Activated T-cell treated with anti-CD3 and anti-CD28 coated beads, Interleukin-2, amount 50 U/mL, for 72 hours (primary cell): ENCODE results near the gene ARHGEF37. TPM values are rescaled to one million over a fixed set of nuclear protein-coding genes. Genes with fewer than 3 reads are reported as not detected.
A peak's percentile ranks its signal among the peaks of the same experiment; 100 is the strongest.

Experiments
- ATAC-seq, 2 donors: fragments of 150-1000 bp; cut with Tn5 transposase; replicated peaks in 1 of 2; 2 replicates each; pipeline ENCODE4 v1.10.0; 2021; ENCODE audit warnings: moderate library complexity in 2 of 2, mild to moderate bottlenecking in 1 of 2
- DNase-seq, 2 donors: peaks; one replicate each; pipeline ENCODE4 v3.0.0; 2021 to 2022; ENCODE audit warnings: mixed read lengths in 1 of 2
- H3K27ac Mint-ChIP-seq: one replicate; pipeline ENCODE4 v1.8.0; 2022; ENCODE audit warnings: mild to moderate bottlenecking, moderate library complexity, mixed read lengths
- H3K27me3 Mint-ChIP-seq: one replicate; pipeline ENCODE4 v1.8.0; 2022; ENCODE audit warnings: low read depth, mixed read lengths
- H3K36me3 Mint-ChIP-seq, 2 donors: one replicate each; pipeline ENCODE4 v1.8.0; 2022; ENCODE audit warnings: mixed read lengths in 2 of 2, mild to moderate bottlenecking in 1 of 2; ENCODE audit not compliant: insufficient read depth in 2 of 2
- H3K4me1 Mint-ChIP-seq: one replicate; pipeline ENCODE4 v1.8.0; 2022; ENCODE audit warnings: low read depth, mixed read lengths
- H3K4me3 Mint-ChIP-seq, 2 donors: one replicate each; pipeline ENCODE4 v1.8.0; 2022; ENCODE audit warnings: mild to moderate bottlenecking in 2 of 2, mixed read lengths in 2 of 2, moderate library complexity in 2 of 2
- H3K9me3 Mint-ChIP-seq, 2 donors: one replicate each; pipeline ENCODE4 v1.8.0; 2022; ENCODE audit warnings: mixed read lengths in 2 of 2
- total RNA-seq, 2 donors: library from RNA; stranded (reverse); gene quantifications; one replicate each; pipeline ENCODE4 v1.2.3, GENCODE V29; 2022

ARHGEF37 gene
- total RNA-seq, 2 donors from 2014 or later, result 1.6 to 3.7 TPM

DNA sequence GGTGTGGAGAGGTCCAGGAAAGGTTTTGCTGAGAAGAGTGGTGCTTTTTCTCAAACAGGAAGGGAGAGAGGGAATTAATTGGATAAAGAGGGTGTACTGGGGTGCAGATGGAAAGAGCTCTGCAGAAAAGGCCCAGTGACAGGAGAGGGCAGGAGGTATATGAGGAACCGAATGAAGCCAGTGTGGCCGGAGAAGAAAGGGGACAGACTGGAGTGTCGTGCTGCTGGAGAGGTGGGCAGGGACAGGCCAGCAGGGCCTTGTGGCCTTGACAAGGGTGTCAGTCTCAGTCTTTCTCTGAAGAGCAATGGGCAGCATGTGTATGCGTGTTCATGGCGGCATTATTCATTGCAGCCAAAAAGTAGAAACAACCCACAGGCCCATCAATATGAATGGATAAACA is 48.1 kb downstream of the ARHGEF37 start:
- ATAC-seq (no peak), DNase-seq (no peak)
- Mint-ChIP-seq H3K9me3 (no peaks in the 10 kb centered on the region), H3K36me3 (no peaks in the 10 kb centered on the region), H3K4me1 (peaks cover 22% of the 10 kb centered on the region), H3K4me3 (no peak overlapping the region), H3K27ac (no peak overlapping the region), H3K27me3 (no peaks in the 10 kb centered on the region)

DNA sequence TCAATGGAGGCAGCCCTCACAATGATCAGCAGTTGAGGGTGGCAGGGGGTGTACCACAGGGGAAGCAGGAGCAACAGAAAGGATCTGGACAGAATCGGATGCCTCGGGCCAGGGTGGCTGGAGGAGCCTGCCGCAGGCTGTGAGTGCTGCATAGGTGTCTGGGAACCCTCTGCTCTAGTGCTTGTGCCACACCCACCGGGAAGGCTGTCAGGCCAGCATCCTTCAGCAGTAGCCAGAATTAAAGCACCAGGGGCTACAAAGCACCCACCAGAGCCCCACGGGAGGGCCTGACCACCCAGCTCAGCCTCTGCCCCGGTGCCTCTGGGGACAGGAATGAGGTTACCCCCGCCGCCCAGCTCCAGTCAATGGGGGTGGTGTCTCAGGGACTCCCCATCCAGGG is 49.0 kb downstream of the ARHGEF37 start:
- no peaks in the 10 kb centered on the region for H3K27me3 Mint-ChIP-seq

DNA sequence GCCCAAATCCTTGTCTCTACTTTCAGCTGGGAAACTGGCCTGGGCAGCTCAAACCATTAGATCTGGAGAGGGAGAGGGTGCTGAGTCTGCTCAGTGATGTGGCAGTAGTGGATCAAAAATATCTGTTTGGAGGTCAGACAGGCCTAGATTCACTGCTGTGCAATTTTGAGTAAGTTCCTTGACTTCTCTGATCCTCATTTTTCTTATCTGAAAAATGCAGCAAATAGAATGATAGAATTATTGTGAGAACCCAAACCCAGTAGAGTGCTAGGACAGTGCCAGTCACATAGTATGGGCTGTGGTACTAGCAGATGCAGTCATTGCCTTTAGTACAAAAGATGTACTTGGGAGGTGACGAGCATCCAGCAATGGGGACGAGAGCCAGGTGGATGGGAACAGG is 50.2 kb downstream of the ARHGEF37 start:
- Mint-ChIP-seq H3K4me1 (peaks cover 22% of the 10 kb centered on the region), H3K9me3 (no peaks in the 10 kb centered on the region), H3K36me3 (no peaks in the 10 kb centered on the region), H3K4me3 (no peak overlapping the region), H3K27me3 (no peaks in the 10 kb centered on the region), H3K27ac (no peak overlapping the region)
- ATAC-seq (no peak), DNase-seq (no peak)

More for the DNA sequence above, 49.0 kb downstream of the ARHGEF37 start:
- DNase-seq, result no peak
- Mint-ChIP-seq H3K9me3 (no peaks in the 10 kb centered on the region), H3K36me3 (no peaks in the 10 kb centered on the region), H3K4me3 (no peak overlapping the region), H3K4me1 (peaks cover 22% of the 10 kb centered on the region), H3K27ac (no peak overlapping the region)
- ATAC-seq, result no peak

DNA sequence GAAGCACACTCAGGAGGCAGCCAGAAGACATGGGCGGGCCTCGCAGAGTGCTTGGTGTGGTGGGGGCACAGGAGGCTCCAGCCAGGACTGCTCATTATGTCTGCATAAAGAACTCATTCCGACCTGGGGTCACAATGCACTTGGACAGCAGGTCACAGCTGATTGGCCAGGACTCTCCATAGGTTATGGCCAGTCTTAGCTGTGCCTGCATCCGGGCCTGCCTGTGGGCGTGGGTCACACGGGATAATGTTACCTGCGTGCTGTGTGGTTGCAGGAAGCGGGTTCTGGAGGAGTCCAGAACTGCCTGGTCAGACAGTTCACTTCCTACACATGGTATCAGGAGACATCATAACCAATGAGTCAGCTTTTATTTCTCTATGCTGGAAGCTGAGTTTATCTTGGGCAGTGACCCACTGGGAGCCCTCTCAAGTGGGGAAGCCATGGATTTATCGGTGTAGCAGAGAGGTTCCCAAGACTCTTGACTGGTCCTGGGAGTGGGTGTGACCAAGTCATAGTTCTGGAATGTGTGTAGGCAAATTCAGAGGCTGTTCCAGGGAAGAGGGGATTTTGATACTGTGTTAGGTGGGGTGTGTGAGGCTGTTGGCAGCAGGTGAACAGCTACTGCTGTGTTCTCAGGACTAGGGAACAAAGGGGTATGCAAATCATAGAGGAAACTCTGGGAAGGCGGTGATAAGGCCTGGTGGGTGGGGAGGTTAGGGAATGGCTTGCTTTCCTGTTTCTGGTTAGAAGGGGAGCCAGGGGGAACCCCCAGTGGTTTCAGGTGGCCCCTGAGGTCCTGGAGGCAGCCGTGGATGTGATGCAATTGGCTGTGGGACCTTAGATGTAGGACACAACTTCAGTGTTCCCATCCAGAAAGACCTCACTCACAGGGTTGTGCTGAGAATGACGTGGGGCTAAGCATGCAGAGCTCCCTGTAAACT is 51.3 kb downstream of the ARHGEF37 start:
- H3K27ac Mint-ChIP-seq, result no peak overlapping the region
- ATAC-seq (peak; percentile 38 to 46), DNase-seq (no peak)
- H3K4me3 Mint-ChIP-seq, result peak overlapping the region; percentile 49 to 65
- H3K4me1 Mint-ChIP-seq, result peaks cover 22% of the 10 kb centered on the region
- H3K27me3 Mint-ChIP-seq, result no peaks in the 10 kb centered on the region
- H3K36me3 Mint-ChIP-seq, result no peaks in the 10 kb centered on the region
- H3K9me3 Mint-ChIP-seq, result no peaks in the 10 kb centered on the region

DNA sequence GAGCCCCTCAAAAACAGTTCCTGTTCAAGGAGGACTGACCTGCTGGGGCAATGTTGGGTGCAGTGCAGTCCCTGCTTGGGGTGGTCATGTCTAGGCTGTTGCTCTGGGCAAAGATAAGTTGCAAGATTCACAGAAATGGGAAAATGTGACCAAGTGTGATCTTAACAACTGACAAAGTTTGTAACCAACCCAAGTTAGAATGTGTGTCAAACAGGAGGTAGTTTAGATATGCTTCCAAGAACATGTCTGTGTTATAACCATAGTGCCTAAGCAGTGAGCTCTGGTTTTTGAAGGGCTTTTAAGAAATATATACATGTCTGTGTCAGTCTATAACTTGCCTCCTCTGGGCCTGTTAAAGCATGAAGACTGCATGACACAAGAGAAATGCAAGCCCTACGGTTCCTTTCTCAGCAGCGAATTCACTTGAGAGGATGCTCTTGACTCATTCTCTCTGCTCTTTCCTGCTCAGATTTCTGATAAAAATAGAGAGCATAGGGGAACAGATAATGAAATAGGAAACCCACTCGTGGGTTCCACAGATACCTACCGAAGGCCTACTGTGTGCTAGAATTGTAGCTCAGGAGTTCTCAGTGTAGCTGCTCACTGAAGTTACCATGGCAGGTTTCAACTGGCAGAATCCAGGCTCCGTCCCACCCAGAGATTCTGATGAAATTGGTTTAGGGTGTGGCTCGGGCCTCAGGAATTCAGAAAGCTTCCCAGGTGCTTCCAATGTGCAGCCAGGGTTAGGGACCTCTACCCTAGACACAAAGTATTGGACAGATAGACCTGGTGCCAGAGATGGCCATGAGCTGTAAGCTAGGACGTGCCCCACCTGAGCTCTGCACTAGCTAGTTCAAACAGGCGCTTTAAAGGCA is 52.4 kb downstream of the ARHGEF37 start:
- H3K9me3 Mint-ChIP-seq, result no peaks in the 10 kb centered on the region
- H3K4me3 Mint-ChIP-seq, result no peak overlapping the region
- H3K27me3 Mint-ChIP-seq, result no peaks in the 10 kb centered on the region
- ATAC-seq, result peak in 1 of 2 donors; percentile 14
- H3K4me1 Mint-ChIP-seq, result peaks cover 22% of the 10 kb centered on the region
- H3K36me3 Mint-ChIP-seq, result no peaks in the 10 kb centered on the region
- no peak overlapping the region for H3K27ac Mint-ChIP-seq
- DNase-seq, result no peak

DNA sequence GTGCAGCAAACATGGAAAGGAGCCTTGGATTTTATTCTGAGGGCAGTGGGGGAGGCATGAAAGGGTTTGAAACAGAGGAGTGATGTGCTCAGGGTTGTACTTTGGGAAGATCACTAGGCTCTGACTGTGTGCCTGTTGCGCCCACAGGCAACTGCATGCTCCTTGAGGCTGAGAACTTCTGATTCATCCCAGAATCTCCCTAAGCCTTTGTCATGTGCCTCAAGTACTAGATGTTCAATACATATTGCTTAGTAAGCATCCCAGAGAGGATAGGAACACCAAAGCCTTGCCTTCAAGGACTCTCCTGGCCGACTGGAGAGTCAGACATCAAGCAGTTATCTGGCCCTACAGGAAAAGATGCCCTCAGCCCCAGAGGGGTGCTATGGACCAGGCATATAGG is 54.1 kb downstream of the ARHGEF37 start:
- ATAC-seq (no peak), DNase-seq (no peak)
- Mint-ChIP-seq H3K4me3 (no peak overlapping the region), H3K27ac (no peak overlapping the region), H3K36me3 (no peaks in the 10 kb centered on the region), H3K27me3 (no peaks in the 10 kb centered on the region), H3K4me1 (peaks cover 22% of the 10 kb centered on the region), H3K9me3 (no peaks in the 10 kb centered on the region)

DNA sequence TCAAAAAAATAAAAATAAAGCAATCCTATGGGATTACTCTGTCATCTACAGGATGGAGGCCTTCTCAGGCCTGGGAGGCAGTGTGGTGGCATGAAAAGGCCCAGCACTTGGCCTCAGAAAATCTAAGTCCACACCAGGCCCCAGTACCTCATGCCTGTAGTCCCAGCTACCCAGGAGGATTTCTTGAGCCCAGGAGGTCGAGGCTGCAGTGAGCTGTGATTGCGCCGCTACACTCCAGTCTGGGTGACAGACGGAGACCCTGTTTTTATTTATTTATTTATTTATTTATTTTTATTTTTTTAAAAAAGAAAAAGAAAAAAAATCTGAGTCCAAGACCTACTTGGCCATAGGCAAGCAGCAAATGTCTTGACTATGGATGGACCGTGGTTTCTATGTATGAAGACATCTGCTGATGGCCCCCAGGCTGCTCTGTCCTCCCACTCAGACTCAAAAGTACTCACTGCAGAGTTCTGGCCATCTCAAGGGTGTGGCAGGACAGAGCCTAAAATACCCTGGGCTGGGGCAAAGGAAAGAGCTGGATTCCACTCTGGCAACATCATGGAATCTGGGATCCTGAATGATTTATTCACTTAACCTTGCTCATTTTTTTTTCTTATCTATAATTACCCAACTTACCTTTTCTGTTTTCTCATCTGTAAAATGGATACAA is 55.0 kb downstream of the ARHGEF37 start:
- Mint-ChIP-seq H3K4me3 (no peak overlapping the region), H3K27ac (no peak overlapping the region), H3K27me3 (no peaks in the 10 kb centered on the region), H3K36me3 (no peaks in the 10 kb centered on the region), H3K9me3 (no peaks in the 10 kb centered on the region), H3K4me1 (peaks cover 22% of the 10 kb centered on the region)
- ATAC-seq, result no peak
- DNase-seq, result no peak

DNA sequence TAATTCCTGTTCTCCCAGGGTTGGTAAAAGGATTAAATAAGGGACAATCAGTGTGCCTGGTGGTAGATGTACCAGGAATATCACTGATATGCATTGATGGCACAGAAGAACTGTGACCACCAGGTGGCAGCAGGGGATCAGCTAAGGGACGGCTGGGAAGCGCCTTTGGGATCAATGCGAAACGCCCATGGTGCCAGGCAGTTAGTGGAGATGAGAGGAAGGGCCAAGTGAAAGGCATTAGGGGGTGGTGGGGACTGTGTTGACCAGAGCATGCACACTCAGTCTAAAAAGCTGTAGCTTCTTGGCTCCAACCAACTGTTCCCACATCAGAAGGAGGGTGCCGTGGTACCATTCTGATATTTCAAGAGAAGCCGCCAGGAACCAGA is 55.6 kb downstream of the ARHGEF37 start:
- H3K9me3 Mint-ChIP-seq, result no peaks in the 10 kb centered on the region
- DNase-seq (peak in 1 of 2 donors; percentile 65), ATAC-seq (peak; percentile 37 to 51)
- H3K4me1 Mint-ChIP-seq, result peaks cover 21% of the 10 kb centered on the region
- H3K36me3 Mint-ChIP-seq, result no peaks in the 10 kb centered on the region
- H3K27ac Mint-ChIP-seq, result no peak overlapping the region
- H3K4me3 Mint-ChIP-seq, result no peak overlapping the region
- no peaks in the 10 kb centered on the region for H3K27me3 Mint-ChIP-seq

DNA sequence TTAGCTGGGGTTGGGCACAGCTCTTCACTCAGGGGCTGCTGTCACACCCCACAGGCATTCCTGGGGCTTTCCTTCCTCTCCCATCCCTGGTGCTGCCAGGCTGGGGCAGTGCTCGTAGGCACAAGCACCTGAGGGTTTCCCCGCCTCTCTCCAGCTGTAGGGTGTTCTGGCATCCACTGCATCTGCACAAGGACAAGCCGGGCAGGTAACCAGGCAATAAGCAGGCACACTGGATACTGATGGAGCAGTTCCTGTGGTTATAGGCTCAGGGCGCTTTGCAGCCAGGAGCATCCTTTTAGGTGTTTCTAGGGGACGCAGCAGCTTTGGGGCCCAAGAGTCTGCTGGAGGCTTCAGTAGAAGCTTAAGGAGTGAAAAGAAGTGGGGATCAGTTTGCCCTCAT is 56.8 kb downstream of the ARHGEF37 start:
- DNase-seq (no peak), ATAC-seq (no peak)
- H3K36me3 Mint-ChIP-seq, result no peaks in the 10 kb centered on the region
- H3K27me3 Mint-ChIP-seq, result no peaks in the 10 kb centered on the region
- H3K4me1 Mint-ChIP-seq, result peaks cover 8% of the 10 kb centered on the region
- no peak overlapping the region for H3K27ac Mint-ChIP-seq
- H3K4me3 Mint-ChIP-seq, result no peak overlapping the region
- H3K9me3 Mint-ChIP-seq, result no peaks in the 10 kb centered on the region

DNA sequence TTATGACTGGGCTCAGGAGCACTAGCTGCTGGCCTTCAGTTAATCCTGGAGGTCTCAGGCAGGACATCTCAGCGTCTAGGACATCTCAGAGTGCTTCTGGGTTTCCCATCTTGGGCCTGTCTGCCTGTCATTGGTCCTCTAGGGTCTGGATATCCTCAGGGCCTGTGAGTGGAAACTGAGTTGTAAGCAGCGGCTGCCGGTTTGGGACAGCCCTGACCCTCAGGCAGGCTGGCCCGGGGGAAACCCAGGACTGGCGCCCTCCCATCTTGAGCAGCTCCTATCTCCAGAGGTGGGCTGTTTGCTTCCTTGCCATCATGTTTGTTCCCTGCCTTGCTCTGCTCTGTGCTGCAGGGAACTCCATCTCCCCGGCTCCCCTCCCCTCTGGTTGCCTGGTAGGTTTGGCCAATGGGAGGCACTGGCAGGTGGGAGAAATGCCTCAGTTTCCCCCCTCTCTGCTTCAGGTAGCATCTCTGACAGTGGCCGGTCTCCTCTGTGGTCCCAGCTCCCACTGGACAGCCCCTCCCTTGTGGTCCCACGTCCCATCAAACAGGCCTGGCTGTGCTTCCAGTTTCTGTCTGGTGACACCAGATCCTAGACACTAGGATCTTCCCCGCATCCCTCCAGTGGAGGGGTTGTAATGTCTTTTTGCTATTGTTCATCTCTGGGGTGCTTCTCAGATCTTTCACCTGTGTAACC is 57.4 kb downstream of the ARHGEF37 start:
- Mint-ChIP-seq H3K4me1 (peaks cover 3% of the 10 kb centered on the region), H3K9me3 (no peaks in the 10 kb centered on the region), H3K4me3 (no peak overlapping the region), H3K27ac (no peak overlapping the region), H3K36me3 (no peaks in the 10 kb centered on the region), H3K27me3 (no peaks in the 10 kb centered on the region)
- DNase-seq (no peak), ATAC-seq (no peak)

DNA sequence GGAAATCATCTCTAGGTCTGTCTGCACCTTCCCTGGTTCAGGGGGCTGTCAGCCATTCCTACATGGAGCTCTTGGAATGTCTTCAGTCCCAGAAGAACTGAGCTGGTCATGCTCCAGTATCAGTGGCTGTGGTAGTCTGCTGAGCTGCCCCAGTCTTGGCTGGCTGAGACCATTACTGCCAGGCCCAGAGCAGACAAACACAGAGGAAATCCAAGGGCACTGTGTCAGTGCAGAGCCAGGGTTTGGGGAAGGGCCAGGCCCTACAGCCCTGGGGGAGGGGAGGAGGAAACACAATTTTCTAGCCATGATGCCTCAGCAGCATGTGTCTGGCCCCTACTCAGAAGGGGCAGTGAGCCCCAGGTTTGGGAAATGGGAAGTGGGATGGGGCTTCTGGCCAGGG is 58.4 kb downstream of the ARHGEF37 start:
- Mint-ChIP-seq H3K27ac (no peak overlapping the region), H3K9me3 (no peaks in the 10 kb centered on the region), H3K4me3 (no peak overlapping the region), H3K4me1 (no peaks in the 10 kb centered on the region), H3K27me3 (no peaks in the 10 kb centered on the region), H3K36me3 (no peaks in the 10 kb centered on the region)
- DNase-seq (no peak), ATAC-seq (no peak)

DNA sequence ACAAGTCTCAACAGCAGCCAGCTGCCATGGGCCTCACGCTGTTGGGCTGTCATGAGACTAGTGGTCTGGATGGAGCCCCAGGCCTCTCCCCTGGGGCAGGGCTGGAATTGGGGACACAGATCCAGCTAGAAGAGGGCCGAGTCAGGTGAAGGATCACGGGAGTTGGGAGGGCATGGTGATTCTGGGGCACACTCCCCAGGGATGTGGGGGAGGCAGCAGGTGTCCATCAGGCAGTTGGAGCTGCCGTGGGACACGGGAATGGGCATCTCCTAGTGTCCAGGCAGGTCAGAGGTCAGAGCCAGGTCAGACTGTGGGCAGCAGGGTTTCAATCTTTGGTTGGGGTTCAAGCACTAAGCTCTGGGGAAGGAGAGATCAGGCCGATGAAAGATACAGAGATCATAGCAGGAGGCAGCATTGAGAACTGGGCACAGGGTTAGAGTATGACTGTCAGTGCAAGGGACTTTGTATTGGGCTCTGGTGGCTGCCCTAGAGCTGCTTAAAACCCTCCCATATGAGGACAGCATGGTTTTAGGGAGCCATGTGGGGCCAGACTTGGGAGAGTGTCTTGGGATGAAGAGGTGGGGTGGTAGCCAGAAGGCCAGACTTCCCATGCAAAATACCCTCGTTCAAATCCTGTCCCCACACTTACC is 59.2 kb downstream of the ARHGEF37 start:
- Mint-ChIP-seq H3K36me3 (no peaks in the 10 kb centered on the region), H3K27ac (no peak overlapping the region), H3K4me1 (no peaks in the 10 kb centered on the region), H3K27me3 (no peaks in the 10 kb centered on the region), H3K9me3 (no peaks in the 10 kb centered on the region), H3K4me3 (no peak overlapping the region)
- ATAC-seq (no peak), DNase-seq (no peak)
